HG03135 (cell line): ENCODE data around the gene MORC3.
"Not testable (repeated sequence)": the region's sequence is repeated elsewhere in the genome, so short reads cannot be mapped to it uniquely, and the experiment has no call there.

Experiments
- ATAC-seq: cut with Tn5 transposase; IDR thresholded peaks from one replicate; pipeline ENCODE4 v1.9.1; 2021; ENCODE audit warnings: mild to moderate bottlenecking, moderate library complexity; ENCODE audit not compliant: unreplicated experiment

Gene MORC3, protein sequence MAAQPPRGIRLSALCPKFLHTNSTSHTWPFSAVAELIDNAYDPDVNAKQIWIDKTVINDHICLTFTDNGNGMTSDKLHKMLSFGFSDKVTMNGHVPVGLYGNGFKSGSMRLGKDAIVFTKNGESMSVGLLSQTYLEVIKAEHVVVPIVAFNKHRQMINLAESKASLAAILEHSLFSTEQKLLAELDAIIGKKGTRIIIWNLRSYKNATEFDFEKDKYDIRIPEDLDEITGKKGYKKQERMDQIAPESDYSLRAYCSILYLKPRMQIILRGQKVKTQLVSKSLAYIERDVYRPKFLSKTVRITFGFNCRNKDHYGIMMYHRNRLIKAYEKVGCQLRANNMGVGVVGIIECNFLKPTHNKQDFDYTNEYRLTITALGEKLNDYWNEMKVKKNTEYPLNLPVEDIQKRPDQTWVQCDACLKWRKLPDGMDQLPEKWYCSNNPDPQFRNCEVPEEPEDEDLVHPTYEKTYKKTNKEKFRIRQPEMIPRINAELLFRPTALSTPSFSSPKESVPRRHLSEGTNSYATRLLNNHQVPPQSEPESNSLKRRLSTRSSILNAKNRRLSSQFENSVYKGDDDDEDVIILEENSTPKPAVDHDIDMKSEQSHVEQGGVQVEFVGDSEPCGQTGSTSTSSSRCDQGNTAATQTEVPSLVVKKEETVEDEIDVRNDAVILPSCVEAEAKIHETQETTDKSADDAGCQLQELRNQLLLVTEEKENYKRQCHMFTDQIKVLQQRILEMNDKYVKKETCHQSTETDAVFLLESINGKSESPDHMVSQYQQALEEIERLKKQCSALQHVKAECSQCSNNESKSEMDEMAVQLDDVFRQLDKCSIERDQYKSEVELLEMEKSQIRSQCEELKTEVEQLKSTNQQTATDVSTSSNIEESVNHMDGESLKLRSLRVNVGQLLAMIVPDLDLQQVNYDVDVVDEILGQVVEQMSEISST

DNA sequence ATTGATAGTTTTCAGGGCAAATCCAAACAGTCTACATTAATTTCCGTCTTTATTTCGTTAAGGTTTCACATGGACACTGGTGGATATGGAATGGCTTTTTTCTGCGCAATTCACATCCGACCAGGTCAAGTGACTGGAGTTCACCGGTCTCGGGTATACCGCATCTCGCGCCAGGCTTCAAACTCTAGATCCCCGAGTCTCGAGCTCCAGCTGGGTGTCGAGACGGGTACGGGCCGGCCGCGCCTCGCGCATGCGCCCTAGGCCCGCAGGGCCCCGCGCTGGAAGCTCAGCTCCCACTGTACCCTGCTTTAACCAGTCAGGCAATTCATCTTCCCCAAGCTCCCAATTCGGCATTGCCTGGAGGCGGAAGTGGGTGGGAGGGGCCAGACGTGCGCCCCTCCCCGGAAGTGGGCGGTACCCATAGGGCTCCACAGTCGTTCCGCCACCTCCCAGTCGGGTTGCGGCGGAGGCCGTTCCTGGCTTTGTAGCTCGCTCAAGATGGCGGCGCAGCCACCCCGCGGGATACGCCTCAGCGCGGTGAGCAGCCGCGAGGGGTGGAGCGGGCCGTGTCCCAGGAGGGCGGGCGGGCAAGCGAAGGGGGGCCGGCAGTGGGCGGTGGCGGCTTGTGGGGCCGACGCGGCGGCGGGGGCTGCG, at the start of gene MORC3:
TSS of gene MORC3 (plus strand) at position 431 of the 654 bp plus-strand sequence. CDS start at position 499, 68 bp downstream.
- peak; percentile 87 for ATAC-seq

DNA sequence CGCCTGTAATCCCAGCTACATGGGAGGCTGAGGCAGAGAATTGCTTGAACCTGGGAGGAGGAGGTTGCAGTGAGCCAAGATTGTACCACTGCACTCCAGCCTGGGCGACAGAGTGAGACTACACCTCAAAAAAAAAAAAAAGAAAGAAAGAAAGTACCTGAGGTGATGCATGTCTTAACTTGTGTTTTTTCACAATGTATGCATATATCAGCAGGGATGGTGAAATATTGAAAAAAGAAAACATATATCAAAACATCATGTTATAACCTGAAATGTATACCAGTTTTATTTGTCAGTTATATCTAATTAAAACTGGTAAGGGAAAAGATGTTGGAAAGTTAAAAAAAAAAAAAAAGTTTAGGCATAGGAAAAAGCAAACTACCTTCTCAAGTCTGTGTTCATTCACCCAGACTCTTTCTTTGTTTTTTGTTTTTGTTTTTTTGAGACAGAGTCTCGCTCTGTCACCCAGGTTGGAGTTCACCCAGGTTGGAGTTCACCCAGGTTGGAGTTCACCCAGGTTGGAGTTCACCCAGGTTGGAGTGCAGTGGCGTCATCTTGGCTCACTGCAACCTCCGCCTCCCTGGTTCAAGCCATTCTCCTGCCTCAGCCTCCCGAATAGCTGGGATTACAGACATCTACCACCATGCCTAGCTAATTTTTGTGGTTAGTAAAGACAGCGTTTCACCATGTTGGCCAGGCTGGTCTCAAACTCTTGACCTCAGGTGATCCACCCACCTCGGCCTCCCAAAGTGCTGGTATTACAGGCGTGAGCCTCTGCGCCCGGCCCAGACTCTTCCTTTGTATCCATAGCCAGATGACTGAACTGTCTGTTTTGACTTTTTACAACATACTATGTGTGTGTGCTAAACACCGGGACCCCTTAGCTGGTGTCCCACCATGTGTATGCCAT, 49.0 kb upstream of the MORC3 start:
- ATAC-seq, result not testable (repeated sequence)

DNA sequence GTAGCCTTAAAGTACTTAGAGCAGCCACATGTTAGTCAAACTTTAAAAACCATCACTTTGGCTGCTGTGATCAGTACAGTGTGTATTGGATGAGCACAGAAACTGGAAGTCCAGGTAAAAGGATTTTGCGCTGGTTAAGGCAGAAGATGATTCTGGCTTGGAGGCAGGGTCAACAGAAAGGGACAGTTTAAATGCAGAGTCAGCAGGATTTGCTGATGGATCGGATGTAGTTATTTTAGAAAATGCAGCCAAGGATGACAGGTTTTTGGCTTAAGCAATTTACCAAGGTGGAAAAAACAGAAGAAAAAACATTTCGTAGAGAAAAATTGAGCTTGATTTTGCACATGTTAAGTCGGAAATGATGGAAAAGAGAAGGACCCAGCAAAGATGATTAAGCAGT, 45.9 kb upstream of the MORC3 start:
- no peak for ATAC-seq

DNA sequence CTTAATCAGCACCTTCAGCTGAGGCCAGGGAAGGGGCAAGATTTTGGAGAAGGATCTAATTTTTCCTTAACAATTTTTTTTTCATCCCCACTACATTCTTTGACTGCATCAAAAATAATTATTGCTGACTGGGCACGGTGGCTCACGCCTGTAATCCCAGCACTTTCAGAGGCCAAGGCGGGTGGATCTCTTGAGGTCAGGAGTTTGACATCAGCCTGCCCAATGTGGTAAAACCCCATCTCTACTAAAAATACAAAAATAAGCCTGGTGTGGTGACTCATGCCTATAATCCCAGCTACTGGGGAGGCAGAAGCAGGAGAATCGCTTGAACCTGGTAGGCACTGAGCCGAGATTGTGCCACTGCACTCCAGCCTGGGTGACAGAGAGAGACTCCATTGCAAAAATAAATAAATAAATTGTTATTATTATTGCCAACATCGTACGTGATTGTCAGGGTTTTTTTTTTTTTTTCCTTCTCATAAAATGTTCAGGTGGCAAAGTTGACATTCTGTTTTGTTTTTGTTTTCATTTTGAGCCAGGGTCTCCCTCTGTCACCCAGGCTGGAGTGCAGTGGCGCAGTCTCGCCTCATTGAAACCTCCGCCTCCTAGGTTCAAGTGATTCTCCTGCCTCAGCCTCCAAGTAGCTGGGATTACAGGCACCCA, 37.3 kb upstream of the MORC3 start:
- no peak for ATAC-seq

DNA sequence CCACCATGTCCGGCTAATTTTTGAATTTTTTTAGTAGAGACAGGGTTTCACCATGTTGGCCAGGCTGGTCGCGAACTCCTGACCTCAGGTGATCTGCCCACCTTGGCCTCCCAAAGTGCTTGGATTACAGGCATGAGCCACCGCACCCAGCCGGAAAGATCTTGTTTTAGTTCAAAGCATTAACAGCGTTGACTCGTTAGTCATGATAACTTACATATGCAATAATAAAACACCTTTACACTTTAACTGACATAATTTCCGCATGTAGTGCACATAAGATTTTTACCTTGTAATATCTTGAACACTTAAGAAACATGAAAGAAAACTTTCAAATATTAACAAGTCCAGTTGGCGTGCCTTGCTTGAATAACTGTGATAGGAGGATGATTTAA, 36.8 kb upstream of the MORC3 start:
- not testable (repeated sequence) for ATAC-seq

DNA sequence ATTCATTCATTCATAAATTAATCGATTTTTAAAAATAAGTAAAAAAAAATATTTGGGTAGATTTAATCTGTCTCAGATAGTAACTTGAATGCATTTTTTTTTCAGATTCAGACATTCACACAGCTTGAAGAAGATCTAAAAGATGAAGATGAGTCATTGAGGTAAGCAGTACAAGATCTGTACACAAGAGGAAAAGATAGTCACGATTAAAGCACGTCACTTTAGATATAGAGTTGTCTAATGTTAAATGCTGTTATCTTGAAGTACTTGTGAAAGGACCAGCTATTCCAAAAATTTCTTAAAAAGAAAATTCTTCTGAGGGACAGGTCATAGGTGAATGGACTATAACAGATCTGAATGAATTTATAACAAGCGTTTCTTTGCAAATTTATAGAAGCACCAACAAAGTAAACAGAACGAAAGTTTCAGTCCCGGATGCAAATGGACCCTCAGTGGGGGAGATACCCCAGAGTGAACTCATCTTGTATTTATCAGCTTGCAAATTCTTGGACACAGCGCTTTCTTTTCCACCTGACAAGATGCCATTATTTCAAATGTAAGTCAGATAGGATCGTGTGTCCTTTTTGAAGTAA, 31.2 kb upstream of the MORC3 start:
- no peak for ATAC-seq

DNA sequence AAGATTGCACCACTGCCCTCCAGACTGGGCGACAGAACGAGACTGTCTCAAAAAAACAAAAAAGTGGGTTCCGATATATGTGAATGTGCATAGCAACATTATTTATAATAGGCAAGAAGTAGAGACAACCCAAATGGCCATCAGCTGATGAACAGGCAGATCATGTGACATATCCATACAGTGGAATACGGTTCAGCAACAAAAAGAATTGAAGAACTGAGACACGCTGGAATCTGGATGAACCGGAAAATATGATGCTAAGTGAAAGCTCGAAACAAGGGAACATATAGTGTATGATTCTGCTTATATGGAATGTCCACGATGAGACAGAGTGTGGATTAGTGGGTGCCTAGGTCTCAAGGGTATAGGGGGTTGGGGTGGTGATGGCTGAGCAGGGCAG, 28.5 kb upstream of the MORC3 start:
- ATAC-seq, result no peak

DNA sequence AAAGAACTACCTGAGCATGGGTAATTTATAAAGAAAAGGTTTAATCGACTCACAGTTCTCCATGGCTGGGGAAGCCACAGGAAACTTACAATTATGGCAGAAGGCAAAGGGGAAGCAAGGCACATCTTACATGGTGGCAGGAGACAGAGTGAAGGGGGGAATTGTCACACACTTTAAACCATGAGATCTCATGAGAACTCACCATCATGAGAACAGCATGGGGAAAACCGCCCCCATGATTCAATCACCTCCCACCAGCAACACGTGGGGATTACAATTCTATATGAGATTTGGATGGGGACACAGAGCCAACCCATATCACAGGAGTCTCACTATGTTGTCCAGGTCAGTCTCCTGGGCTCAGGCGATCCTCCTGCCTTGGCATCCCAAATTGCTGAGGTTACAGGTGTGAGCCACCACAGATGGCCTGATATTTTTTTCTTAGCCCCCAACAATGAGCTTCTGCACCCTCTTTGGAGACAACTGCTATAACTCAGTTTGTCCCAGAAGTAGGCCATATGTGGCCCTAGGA, 22.5 kb upstream of the MORC3 start:
- no peak for ATAC-seq

DNA sequence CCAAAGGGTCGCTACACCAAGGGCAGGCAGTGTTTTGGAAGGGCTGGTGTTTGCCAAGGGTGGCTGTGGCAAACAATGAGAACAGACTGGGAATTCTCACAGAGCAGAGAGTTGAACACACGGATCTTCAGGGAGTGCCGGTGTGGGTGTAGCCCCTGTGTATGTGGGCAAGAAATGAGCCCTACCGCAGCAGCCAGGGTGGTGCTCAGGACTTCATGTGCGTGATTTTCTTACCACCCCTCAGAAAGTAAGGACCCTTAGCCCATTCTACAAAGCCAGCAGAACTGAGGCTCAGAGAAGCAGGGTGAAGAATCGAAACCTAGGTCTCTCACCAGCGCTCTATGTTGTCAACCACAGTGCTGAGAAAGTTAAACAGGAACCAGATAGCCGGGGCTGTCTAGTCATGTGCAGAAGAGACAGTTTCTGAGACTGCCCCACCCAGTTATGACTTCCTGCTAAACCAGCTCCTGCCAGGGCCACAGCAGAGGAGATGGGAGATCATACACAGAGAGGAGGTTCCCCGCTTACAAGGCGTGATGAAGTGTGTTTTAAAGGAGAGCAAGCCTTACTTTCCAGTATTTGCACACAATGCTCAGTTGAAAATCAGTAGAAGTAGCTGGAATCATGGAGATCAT, 21.9 kb upstream of the MORC3 start:
- peak; percentile 98 for ATAC-seq

DNA sequence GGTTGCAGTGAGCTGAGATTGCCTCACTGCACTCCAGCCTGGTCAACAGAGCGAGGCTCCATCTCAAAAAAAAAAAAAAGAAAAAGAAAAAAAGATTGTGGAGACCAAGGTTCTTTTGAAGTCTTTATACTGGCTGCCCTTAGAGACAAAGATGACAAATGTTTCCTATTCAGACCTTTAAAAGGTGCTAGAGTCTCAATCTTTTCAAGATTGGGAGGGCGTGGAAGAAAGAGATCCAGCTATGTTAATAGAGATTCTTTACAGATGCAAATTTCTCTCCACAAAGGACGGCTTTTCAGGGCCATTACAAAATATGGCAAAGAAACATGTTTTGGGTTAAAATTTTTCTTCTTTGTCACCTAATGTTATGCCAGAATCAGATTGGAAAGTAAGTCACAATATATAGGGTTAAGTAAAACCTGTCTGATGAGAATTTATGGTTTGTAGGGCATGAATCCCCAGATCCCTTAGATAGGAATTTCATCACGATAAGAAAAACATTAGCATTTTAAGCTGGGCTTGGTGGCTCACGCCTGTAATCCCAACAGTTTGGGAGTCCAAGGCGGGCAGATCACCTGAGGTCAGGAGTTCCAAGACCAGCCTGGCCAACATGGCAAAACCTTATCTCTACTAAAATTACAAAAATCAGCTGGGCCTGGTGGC, 13.0 kb upstream of the MORC3 start:
- ATAC-seq, result no peak

DNA sequence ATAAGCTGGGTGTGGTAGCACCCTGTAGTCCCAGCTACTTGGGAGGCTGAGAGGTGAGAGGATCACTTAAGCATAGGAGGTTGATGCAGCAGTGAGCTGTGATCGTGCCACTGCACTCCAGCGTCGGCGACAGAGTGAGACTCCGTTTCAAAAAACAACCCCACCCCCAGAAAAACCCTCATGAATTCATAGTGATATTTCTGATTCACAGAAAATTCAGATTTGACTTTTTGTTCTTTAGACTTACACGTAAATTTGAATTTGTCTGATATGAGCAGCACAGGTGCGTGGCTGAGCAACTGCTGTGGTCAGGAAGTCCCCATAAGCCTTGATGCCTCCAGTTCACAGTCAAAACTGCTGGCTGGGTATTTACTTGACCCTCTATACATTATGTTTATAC, 10.0 kb upstream of the MORC3 start:
- ATAC-seq, result peak; percentile 87

DNA sequence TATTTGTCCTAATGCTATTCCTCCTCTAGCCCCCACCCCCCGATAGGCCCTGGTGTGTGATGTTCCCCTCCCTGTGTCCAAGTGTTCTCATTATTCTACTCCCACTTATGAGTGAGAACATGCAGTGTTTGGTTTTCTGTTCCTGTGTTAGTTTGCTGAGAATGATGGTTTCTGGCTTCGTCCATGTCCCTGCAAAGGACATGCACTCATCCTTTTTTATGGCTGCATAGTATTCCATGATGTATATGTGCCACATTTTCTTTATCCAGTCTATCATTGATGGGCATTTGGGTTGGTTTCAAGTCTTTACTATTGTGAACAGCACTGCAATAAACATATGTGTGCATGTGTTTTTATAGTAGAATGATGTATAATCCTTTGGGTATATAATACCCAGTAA, 6.6 kb upstream of the MORC3 start:
- not testable (repeated sequence) for ATAC-seq

DNA sequence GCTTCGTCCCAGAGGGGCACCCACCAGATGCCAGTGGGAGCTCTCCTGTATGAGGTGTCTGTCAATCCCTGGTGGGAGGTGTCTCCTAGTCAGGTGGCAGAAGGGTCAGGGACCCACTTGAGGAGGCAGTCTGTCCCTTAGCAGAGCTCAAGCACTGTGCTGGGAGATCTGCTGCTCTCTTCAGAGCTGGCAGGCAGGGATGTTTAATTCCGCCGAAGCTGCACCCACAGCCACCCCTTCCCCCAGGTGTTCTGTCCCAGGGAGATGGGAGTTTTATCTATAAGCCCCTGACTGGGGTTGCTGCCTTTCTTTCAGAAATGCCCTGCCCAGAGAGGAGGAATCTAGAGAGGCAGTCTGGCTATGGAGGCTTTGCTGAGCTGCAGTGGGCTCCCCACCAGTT, 4.0 kb upstream of the MORC3 start:
- ATAC-seq, result not testable (repeated sequence)

DNA sequence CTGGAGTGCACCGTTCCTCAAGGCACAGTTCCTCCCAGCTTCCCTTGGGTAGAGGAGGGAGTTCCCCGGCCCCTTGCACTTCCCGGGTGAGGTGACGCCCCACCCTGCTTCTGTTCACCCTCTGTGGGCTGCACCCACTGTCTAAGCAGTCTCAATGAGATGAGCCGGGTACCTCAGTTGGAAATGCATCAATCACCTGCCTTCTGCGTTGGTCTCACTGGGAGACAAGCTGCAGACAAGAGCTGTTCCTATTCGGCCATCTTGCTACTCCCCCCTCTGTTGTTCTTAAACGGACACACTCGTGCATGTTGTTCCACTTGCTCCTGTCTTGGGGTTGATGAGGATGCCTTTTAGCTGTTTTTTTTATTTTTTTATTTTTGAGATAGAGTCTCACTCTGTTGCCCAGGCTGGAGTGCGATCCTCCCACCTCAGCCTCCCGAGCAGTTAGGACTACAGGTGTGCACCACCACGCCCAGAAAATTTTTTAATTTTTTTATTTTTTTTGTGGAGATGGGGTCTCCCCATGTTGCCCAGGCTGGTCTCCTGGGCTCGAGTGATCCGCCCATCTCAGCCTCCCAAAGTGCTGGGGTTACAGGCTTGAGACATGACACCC, 3.0 kb upstream of the MORC3 start:
- no peak for ATAC-seq

DNA sequence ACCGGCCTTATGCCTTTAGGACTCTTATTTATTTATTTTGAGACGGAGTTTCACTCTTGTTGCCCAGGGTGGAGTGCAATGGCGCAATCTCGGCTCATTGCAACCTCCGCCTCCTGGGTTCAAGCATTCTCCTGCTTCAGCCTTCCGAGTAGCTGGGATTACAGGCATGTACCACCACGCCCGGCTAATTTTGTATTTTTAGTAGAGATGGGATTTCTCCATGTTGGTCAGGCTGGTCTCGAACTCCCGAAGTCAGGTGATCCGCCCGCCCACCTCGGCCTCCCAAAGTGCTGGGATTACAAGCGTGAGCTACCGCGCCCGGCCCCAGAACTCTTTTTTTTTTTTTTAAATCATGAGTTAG, 611 bp upstream of the MORC3 start:
- not testable (repeated sequence) for ATAC-seq

DNA sequence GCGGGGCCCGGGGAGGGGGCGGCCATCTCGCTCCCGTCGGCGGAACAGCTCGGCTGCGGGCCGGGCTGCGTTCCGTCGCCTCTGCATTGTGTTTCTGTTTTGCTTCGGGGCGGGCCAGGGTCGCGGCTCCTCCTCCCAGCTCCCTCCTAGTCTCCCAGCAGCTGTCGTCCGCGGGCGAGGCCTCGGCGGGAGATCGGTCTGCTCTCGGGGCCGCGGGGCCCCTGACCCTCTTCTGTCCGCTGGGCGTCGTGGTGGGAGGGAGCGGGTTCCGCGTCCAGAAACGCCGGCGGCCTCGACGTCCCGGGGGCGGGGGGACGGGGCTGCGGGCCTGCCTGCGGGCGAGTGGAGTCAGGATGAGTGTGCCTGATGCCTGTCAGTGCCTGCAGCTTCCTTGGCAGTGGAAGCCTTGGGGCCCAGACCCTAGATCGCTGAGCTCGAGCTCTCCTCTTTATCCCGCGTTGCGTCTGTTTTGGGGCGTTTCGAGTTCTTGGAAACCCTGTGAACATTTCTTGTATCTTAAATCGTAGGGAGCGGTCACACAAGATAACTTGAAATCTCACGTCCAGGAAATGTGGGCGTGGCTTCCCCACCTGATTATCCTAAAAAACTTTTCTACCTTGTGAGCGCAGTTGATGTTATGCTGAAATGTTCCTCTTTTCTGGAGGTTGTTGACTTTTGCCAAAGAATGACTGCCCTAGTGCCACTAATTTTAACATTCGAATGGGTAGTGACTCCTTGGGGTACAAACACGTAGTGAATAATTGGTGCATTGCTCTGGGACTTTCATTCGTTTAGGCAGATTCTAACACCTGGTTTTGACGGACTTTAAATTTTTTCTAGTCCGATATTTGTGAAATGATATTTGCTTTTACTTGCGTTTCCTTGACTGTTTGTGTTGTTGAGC, 676 bp downstream of the MORC3 start:
- peak; percentile 46 for ATAC-seq
